NCI-H69 (cell line): ENCODE measurements around the gene REEP2.
A peak's percentile ranks its signal among the peaks of the same experiment; 100 is the strongest.
"Not testable (repeated sequence)": the region's sequence is repeated elsewhere in the genome, so short reads cannot be mapped to it uniquely, and the experiment has no call there.

Source experiments
- DNase-seq: peaks from one replicate; lab custom pipeline; 2025; lab: John Stamatoyannopoulos, UW

The REEP2 gene

GRCh38 chr5:138466125-138466899 is 27.5 kb downstream of the REEP2 start:
- DNase-seq, result no peak

- no peak for DNase-seq
These were observed 28.2 kb downstream of the REEP2 start for GRCh38 chr5:138466900-138467710.

GRCh38 chr5:138467711-138468132 is 28.9 kb downstream of the REEP2 start:
- no peak for DNase-seq

GRCh38 chr5:138468133-138468965 is 29.5 kb downstream of the REEP2 start:
- no peak for DNase-seq

GRCh38 chr5:138468966-138469539 is 30.2 kb downstream of the REEP2 start:
- no peak for DNase-seq

GRCh38 chr5:138469540-138470321 is 30.9 kb downstream of the REEP2 start:
- DNase-seq, result no peak

- DNase-seq, result no peak
These were observed 31.6 kb downstream of the REEP2 start for GRCh38 chr5:138470322-138471051.

- DNase-seq, result no peak
These were observed 32.1 kb downstream of the REEP2 start for GRCh38 chr5:138471052-138471361.

GRCh38 chr5:138472353-138472752 is 33.5 kb downstream of the REEP2 start:
- no peak for DNase-seq

- not testable (repeated sequence) for DNase-seq
These were observed 34.3 kb downstream of the REEP2 start for GRCh38 chr5:138473151-138473550.

- no peak for DNase-seq
These were observed 38.1 kb downstream of the REEP2 start for GRCh38 chr5:138476918-138477317.

GRCh38 chr5:138482638-138483037 is 43.8 kb downstream of the REEP2 start:
- no peak for DNase-seq

- DNase-seq, result no peak
These were observed 49.7 kb downstream of the REEP2 start for GRCh38 chr5:138488481-138488945.

- no peak for DNase-seq
These were observed 50.8 kb downstream of the REEP2 start for GRCh38 chr5:138489683-138490061.

- DNase-seq, result no peak
These were observed 51.9 kb downstream of the REEP2 start for GRCh38 chr5:138490648-138491283.

- DNase-seq, result peak; percentile 50
These were observed 52.4 kb downstream of the REEP2 start for GRCh38 chr5:138491284-138491648.

- peak; percentile 95 for DNase-seq
These were observed 53.1 kb downstream of the REEP2 start for GRCh38 chr5:138491669-138492559.

- DNase-seq, result no peak
These were observed 53.7 kb downstream of the REEP2 start for GRCh38 chr5:138492560-138493045.

GRCh38 chr5:138495351-138495750 is 56.5 kb downstream of the REEP2 start:
- DNase-seq, result no peak
